ENCODE results near the gene RAPGEF4.

- TF ChIP-seq GATA3 (IDR thresholded peaks at IDR 0.05; ENCODE audit: low read depth, low read length) (no peak), GATA2 (IDR thresholded peaks at IDR 0.05; ENCODE audit: low read depth, low read length) (no peak)
These were observed 222.1 kb downstream of the RAPGEF4 start for GRCh38 chr2:172957734-172958133.
